Naive thymus-derived CD8-positive, alpha-beta T cell (primary cell): ENCODE data around the gene ANXA2. TPM values are rescaled to one million over a fixed set of nuclear protein-coding genes. Genes with fewer than 3 reads are reported as not detected.

ENCODE experiments used
- ATAC-seq, 2 donors: fragments of 150-1000 bp; cut with Tn5 transposase in 1 of 2; sonication (Bioruptor Pico), chemical (Tn5 transposase) in 1 of 2; 1 replicate in 1 of 2; 2 replicates in 1 of 2; pipeline ENCODE4 v1.10.0; 2021; ENCODE audit warnings: mild to moderate bottlenecking in 2 of 2, moderate library complexity in 2 of 2
- POLR2A ChIA-PET: fragments of 350-600 bp; sonication (Branson Sonifier 250); formaldehyde crosslinking; loops from one replicate; lab custom pipeline; 2021; ENCODE audit warnings: antibody characterized with exemption; lab: Charles Lee
- DNase-seq, 10 donors: peaks; one replicate each; pipeline versions ENCODE4 v3.0.0 to v3.0.0-alpha.2; 2020 to 2022
- H3K27ac Mint-ChIP-seq, 10 donors: one replicate each; pipeline ENCODE4 v1.8.0; 2020 to 2022; ENCODE audit warnings: mild to moderate bottlenecking in 10 of 10, mixed read lengths in 10 of 10, moderate library complexity in 4 of 10, inconsistent platforms in 1 of 10
- H3K27me3 Mint-ChIP-seq, 5 donors: one replicate each; pipeline ENCODE4 v1.8.0; 2021 to 2022; ENCODE audit warnings: mixed read lengths in 5 of 5
- H3K36me3 Mint-ChIP-seq, 3 donors: one replicate each; pipeline ENCODE4 v1.8.0; 2020 to 2022; ENCODE audit warnings: mixed read lengths in 3 of 3, mild to moderate bottlenecking in 2 of 3, inconsistent platforms in 1 of 3
- H3K4me1 Mint-ChIP-seq, 4 donors: one replicate each; pipeline ENCODE4 v1.8.0; 2021 to 2022; ENCODE audit warnings: mixed read lengths in 4 of 4
- H3K4me3 Mint-ChIP-seq, 10 donors: one replicate each; pipeline ENCODE4 v1.8.0; 2020 to 2022; ENCODE audit warnings: mild to moderate bottlenecking in 10 of 10, mixed read lengths in 10 of 10, moderate library complexity in 6 of 10, inconsistent platforms in 1 of 10
- H3K9me3 Mint-ChIP-seq, 9 donors: one replicate each; pipeline ENCODE4 v1.8.0; 2020 to 2022; ENCODE audit warnings: mixed read lengths in 9 of 9, mild to moderate bottlenecking in 3 of 9, inconsistent platforms in 1 of 9, moderate library complexity in 1 of 9
- polyA plus RNA-seq, 3 donors: library from polyadenylated mRNA; unstranded; fragments of 300-500 nt; fragmentation: Illumina TruSeq; gene quantifications; one replicate each; pipeline ENCODE4 v1.2.3, GENCODE V29; 2021
- total RNA-seq, 8 experiments: library from RNA in 2 of 8; stranded (reverse) in 2 of 8; gene quantifications; one replicate each; pipeline ENCODE4 v1.2.3 and lab custom pipeline; 2021 to 2026

Gene ANXA2
- total and polyA plus RNA-seq, 5 experiments from 2014 or later: 12.2 to 159 (median 19.8) TPM

DNA sequence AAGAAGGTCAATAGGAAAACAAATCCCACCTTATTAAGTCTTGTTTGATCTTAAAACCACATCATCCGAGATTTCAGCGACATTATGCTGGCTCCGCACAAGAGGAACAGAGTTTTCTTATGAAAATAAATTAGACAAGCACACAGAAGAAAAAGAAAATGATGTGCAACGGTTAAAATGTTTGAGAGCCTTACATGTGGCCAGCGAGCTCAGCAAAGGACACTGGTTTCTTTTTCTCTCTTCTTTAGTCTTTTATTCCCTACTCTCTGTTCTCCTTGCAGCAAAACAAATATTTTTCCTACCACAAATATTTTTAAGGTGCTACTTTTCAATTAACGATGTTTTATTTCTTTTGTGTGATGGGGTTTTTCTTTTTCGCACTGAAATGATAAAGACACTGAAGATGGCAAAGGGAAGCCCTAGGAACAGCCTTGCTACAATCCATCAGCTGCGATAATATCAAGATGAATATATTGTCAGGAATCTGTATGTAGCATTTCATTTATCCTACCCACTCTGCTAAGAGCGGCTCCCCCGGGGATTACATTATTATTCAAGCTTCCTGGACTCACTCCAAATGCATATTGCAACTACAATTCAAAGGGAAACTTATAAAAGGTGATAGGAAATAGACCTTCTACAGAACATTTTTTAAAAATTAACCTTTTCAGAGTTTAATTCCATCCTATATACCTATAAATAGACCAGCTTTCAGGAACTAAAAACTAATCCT is 72.9 kb downstream of the ANXA2 start:
- DNase-seq: no peak
- no peak overlapping the region for H3K4me3 Mint-ChIP-seq
- peaks cover 0 to 7% (median 3%) of the 10 kb centered on the region in 4 donors for H3K4me1 Mint-ChIP-seq
- H3K27me3 Mint-ChIP-seq: peaks cover 11 to 31% (median 22%) of the 10 kb centered on the region in 5 donors
- no peak overlapping the region for H3K27ac Mint-ChIP-seq
- no peak for ATAC-seq
- POLR2A ChIA-PET: no interaction called here
- H3K36me3 Mint-ChIP-seq: no peaks in the 10 kb centered on the region
- H3K9me3 Mint-ChIP-seq: no peaks in the 10 kb centered on the region

DNA sequence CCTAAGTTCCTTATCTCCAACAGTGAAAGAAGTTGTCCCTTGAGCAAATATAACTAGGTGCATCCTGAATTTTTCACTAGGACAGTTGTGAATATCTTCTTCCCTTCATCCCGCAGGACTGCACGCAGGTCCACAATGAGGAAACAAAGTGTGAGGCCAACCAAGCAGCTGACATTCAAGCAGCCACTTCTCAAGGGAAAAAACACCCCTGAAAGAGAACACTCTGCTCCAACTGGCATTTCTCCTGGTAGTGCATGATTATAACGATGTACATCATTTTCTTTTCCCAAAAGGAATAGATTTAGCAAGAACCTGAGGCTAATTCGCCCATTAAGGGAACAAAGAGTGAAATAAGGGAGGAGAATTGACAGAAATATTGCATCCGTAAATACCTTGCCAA is 74.5 kb downstream of the ANXA2 start:
- Mint-ChIP-seq H3K4me3 (no peak overlapping the region), H3K27me3 (peaks cover 7 to 26% (median 14%) of the 10 kb centered on the region in 5 donors), H3K27ac (no peak overlapping the region), H3K9me3 (no peaks in the 10 kb centered on the region), H3K4me1 (peaks cover 0 to 7% (median 3%) of the 10 kb centered on the region in 4 donors), H3K36me3 (no peaks in the 10 kb centered on the region)
- no peak for ATAC-seq
- POLR2A ChIA-PET: no interaction called here
- no peak for DNase-seq

DNA sequence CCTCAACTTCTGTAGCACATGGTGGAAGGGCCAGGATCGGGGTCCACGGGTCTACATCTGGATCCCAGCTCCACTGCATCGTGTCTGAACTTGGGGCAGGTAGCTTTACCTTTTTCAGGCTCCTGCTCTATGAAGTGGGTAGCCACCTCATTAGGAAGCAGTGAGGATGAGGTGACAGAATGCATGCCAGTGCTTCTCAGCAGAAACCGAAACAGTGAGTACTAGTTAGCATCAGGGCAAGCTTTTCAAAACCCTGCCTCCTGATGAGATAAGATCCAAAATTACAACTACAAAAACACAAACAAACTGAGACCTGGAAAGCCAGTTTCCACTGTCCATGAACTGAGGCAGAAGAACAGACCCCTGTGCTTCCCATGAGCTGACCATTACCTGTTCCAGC is 77.4 kb downstream of the ANXA2 start:
- Mint-ChIP-seq H3K9me3 (no peaks in the 10 kb centered on the region), H3K27me3 (peaks cover 0 to 11% (median 0%) of the 10 kb centered on the region in 5 donors), H3K4me3 (no peak overlapping the region), H3K4me1 (no peaks in the 10 kb centered on the region), H3K27ac (no peak overlapping the region), H3K36me3 (no peaks in the 10 kb centered on the region)
- no peak for ATAC-seq
- POLR2A ChIA-PET: no interaction called here
- no peak for DNase-seq

DNA sequence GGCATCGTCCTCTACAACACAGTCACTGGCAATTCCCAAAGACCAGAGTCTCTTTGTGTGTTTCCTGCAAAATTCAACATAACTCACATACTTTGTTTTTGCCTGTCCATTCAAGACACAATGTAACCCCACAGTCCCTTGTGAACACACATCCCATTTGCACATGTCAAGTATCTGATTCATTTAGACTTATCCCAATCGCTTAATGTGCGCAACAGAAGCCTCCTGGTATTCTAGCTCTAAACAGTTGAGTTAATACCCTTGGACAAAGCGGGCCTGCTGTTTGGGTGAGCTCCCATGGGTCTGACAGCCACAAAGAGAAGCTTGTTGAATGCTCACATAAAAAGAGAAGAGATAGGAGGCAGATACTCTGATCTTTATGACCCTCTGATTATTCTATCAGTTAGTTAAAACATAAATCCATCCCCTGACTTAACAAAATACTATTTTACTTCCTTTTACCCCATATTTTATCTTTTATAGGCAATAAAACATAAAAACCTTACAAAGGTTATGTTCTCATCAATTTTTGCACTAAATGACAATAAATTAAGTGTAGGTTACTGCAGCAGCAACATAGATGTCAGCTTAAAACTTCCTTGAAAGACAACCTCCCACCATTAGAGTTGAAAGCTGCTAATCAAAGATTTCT is 79.4 kb downstream of the ANXA2 start:
- no peak overlapping the region for H3K27ac Mint-ChIP-seq
- ATAC-seq: no peak
- DNase-seq: no peak
- no peak overlapping the region for H3K4me3 Mint-ChIP-seq
- H3K9me3 Mint-ChIP-seq: no peaks in the 10 kb centered on the region
- peaks cover 0 to 16% (median 0%) of the 10 kb centered on the region in 5 donors for H3K27me3 Mint-ChIP-seq
- POLR2A ChIA-PET: no interaction called here
- H3K36me3 Mint-ChIP-seq: no peaks in the 10 kb centered on the region
- H3K4me1 Mint-ChIP-seq: no peaks in the 10 kb centered on the region

DNA sequence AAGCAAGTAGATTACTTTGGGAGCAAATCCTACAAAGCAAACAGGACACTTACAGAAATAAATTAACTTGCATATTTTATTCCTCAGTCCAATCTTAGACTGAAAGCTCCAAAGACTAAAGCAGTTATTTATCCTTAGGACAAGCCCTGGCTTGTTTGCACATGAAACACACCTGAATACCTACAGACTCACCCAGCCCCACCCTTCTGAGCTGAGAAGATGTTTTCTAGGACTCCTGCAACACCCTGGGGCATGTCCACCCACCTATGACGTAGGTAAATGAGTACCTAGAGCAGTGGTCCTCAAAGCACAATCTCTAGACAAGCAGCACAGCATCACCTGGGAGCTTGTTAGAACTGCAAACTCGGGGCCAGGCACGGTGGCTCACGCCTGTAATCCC is 80.8 kb downstream of the ANXA2 start:
- POLR2A ChIA-PET: no interaction called here
- H3K4me1 Mint-ChIP-seq: peaks cover 0 to 4% (median 0%) of the 10 kb centered on the region in 4 donors
- H3K36me3 Mint-ChIP-seq: no peaks in the 10 kb centered on the region
- no peaks in the 10 kb centered on the region for H3K9me3 Mint-ChIP-seq
- no peak for DNase-seq
- no peak for ATAC-seq
- H3K27ac Mint-ChIP-seq: no peak overlapping the region
- no peak overlapping the region for H3K4me3 Mint-ChIP-seq
- H3K27me3 Mint-ChIP-seq: peaks cover 0 to 15% (median 2%) of the 10 kb centered on the region in 5 donors

DNA sequence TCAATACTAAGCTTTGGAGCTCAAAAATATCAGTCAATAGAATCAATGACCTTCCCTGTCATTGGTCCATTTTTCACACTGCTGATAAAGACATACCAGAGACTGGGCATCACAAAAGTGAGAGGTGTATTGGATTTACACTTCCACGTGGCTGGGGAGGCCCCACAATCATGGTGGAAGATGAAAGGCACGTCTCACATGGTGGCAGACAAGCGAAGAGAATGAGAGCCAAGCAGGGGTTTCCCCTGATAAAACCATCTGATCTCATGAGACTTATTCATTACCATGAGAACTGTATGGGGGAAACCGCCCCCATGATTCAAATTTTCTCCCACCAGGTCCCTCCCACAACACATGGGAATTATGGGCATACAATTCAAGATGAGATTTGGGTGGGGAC is 81.9 kb downstream of the ANXA2 start:
- Mint-ChIP-seq H3K4me3 (no peak overlapping the region), H3K27ac (no peak overlapping the region), H3K9me3 (no peaks in the 10 kb centered on the region), H3K27me3 (peaks cover 0 to 16% (median 2%) of the 10 kb centered on the region in 5 donors), H3K4me1 (peaks cover 0 to 4% (median 0%) of the 10 kb centered on the region in 4 donors), H3K36me3 (no peaks in the 10 kb centered on the region)
- DNase-seq (no peak), ATAC-seq (no peak)
- POLR2A ChIA-PET: no interaction called here

DNA sequence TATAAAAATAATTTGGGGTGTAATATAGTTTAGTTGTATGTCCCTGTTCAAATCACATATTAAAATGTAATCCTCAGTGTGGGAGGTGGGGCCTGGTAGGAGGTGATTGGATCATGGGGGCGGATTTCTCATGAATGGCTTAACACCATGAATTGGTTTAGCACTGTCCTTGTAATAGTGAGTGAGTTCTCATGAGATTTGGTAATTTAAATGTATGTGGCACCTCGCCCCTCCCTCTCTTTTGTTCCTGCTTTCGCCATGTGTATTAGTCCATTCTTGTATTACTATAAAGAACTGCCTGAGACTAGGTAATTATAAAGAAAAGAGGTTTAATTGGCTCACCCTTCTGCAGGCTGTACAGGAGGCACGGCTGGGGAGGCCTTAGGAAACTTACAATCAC is 83.9 kb downstream of the ANXA2 start:
- H3K36me3 Mint-ChIP-seq: no peaks in the 10 kb centered on the region
- DNase-seq (no peak), ATAC-seq (no peak)
- H3K4me1 Mint-ChIP-seq: peaks cover 0 to 4% (median 0%) of the 10 kb centered on the region in 4 donors
- H3K27me3 Mint-ChIP-seq: peaks cover 0 to 20% (median 10%) of the 10 kb centered on the region in 5 donors
- no peaks in the 10 kb centered on the region for H3K9me3 Mint-ChIP-seq
- no peak overlapping the region for H3K4me3 Mint-ChIP-seq
- H3K27ac Mint-ChIP-seq: peak overlapping the region in 1 of 10 donors; percentile 24
- POLR2A ChIA-PET: interaction anchor here (0.6 kb wide), 1 partner anchor 1194 kb away, joined by 3 read pairs; no protein-coding TSS in a partner anchor

DNA sequence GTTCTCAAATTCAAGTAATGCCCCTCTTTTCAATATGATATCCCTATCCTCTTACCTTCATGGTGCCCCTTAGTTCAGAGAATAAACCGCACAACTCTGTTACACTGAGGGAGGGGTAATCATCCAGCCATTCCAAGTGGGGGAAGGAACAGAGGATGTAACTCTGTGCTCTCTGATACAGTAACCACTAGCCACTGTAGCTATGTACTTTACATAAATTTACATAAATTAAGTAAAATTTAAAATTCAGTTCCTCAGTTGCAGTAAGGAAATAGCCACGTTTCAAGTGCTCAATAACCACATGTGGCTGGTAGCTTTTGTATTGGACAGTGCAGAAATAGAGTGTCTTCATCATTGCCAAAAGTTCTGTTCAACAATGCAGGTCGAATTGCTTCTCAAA is 90.8 kb downstream of the ANXA2 start:
- H3K36me3 Mint-ChIP-seq: peaks cover 0 to 6% (median 0%) of the 10 kb centered on the region in 3 donors
- H3K4me1 Mint-ChIP-seq: no peaks in the 10 kb centered on the region
- ATAC-seq (no peak), DNase-seq (no peak)
- no peak overlapping the region for H3K27ac Mint-ChIP-seq
- H3K9me3 Mint-ChIP-seq: peaks cover 0 to 11% (median 0%) of the 10 kb centered on the region in 9 donors
- H3K27me3 Mint-ChIP-seq: peaks cover 0 to 40% (median 18%) of the 10 kb centered on the region in 5 donors
- no peak overlapping the region for H3K4me3 Mint-ChIP-seq
- POLR2A ChIA-PET: no interaction called here

DNA sequence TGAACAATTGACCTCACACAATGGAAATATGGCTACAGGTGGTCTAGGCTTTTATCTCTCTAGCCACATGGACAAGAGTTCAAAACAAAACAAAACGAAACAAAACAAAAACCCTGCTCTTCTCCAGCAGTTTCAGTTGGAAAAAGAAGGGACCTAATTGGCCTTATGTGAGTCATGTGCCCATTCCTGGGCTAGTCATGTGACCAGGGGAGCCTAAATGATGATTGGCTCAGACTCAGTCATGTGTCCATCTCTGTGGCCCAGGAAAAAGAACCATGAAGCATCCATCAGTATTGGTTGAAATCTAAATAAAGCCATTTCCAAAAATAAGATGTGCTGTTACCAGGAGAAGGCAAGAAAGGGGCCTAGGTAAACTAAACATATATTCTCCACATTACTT is 96.8 kb downstream of the ANXA2 start:
- Mint-ChIP-seq H3K36me3 (peaks cover 0 to 6% (median 0%) of the 10 kb centered on the region in 3 donors), H3K27me3 (peaks cover 0 to 22% (median 8%) of the 10 kb centered on the region in 5 donors), H3K9me3 (peaks cover 0 to 11% (median 0%) of the 10 kb centered on the region in 9 donors), H3K4me3 (no peak overlapping the region), H3K27ac (no peak overlapping the region), H3K4me1 (no peaks in the 10 kb centered on the region)
- POLR2A ChIA-PET: no interaction called here
- DNase-seq: no peak
- no peak for ATAC-seq

DNA sequence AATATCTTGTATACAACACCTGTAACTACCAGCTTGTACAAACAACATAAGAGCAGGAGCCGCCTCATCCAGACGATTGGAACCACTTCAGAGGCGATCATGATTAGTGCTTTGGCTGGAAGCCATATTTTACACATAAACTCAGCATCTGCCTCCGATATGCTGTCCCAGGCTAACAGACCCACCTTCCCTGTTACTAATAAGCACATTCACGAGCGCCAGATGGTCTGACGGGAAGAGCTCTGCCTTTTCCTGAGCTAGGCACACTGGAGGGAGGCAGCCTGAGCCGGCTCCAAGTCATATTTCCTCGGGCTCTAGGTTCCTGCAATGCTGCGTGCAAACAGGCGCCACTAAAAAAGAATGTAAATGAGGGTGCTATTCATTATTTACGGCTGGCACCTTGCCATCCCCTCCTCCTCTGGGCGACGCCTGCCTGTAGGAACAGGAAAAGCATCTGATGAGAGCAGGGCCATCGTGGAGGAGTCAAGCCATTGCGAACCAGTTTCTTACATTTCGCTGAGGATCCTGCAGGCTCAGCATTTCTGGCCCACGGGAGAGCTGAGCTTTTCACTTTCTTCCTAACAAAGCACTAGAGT is 98.2 kb downstream of the ANXA2 start:
- H3K4me3 Mint-ChIP-seq: no peak overlapping the region
- H3K27me3 Mint-ChIP-seq: peaks cover 0 to 17% (median 10%) of the 10 kb centered on the region in 5 donors
- peaks cover 0 to 18% (median 0%) of the 10 kb centered on the region in 9 donors for H3K9me3 Mint-ChIP-seq
- peaks cover 0 to 6% (median 0%) of the 10 kb centered on the region in 3 donors for H3K36me3 Mint-ChIP-seq
- POLR2A ChIA-PET: interaction anchor here (0.5 kb wide), 1 partner anchor 104 kb away, joined by 4 read pairs; no protein-coding TSS in a partner anchor
- no peaks in the 10 kb centered on the region for H3K4me1 Mint-ChIP-seq
- no peak overlapping the region for H3K27ac Mint-ChIP-seq
- DNase-seq (no peak), ATAC-seq (no peak)
